GM21381 (cell line): Measurements from ENCODE around the gene HIBADH.
"Not testable (repeated sequence)": the region's sequence is repeated elsewhere in the genome, so short reads cannot be mapped to it uniquely, and the experiment has no call there.

ENCODE experiments used
- ATAC-seq: cut with Tn5 transposase; IDR thresholded peaks from one replicate; pipeline ENCODE4 v1.9.1; 2021; ENCODE audit warnings: mild to moderate bottlenecking, moderate library complexity; ENCODE audit not compliant: unreplicated experiment

HIBADH gene

GRCh38 chr7:27511370-27511769 lies 151.3 kb downstream of the HIBADH start:
- ATAC-seq = not testable (repeated sequence)

DNA sequence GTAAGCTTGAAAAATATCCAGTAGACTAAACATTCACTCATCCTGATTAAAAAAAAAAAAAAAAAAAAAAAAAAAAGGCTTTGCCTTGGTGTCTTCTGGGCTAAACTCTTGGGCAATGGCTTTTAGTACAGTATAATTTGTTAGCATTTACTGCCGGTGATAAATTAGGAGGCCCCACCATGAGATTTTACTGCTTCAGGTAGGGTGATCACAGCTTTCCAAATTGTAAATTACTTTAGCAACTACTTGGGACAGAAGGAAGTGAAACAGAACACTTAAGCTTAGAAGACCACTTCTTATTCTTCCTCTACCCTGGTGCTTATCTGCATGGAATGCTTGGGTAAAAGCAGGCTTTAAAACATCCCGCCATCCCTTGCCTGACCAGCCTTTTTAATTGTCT lies 152.1 kb downstream of the HIBADH start:
- ATAC-seq = no peak

- not testable (repeated sequence) for ATAC-seq
Observed at GRCh38 chr7:27501879-27502278, 160.8 kb downstream of the HIBADH start.

DNA sequence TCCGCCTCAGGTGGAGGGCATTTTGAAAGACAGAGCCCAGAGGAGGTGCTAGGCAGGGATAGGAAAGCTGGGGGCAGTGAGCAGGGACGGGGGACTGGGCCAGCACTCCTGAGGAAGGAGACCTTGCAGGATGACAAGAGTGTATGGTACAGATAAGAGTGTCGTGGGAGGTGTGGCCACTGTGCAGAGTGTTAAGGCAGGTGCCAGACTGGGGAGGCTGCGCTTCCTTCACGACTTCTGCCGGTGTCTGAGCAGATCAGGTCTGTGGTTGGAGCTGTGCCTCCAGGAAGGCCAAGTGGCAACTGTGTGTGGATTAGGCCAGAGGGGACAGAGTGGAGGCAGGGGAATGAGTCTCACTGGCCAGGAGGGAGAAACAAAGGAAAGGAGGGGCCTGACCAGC lies 161.7 kb downstream of the HIBADH start:
- no peak for ATAC-seq

DNA sequence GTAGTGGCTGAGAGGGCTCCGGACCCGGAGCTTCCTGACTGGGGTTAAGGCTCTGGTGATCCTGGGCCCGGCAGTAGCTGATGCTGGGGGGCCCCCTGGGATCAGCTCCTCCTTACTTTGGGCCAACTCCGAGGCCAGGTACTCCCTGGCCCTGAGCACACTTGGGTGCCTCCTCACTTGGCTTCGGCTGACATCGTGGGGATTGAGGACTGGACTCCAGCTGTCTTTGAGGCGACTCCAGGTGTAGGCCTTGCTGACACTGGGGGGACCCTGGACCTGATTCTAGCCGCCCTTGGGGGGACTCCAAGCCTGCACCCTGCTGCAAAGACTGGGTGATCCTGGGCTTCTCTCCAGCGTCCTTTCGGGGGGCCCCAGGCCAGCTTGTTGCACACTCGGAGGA lies 170.5 kb downstream of the HIBADH start:
- no peak for ATAC-seq

DNA sequence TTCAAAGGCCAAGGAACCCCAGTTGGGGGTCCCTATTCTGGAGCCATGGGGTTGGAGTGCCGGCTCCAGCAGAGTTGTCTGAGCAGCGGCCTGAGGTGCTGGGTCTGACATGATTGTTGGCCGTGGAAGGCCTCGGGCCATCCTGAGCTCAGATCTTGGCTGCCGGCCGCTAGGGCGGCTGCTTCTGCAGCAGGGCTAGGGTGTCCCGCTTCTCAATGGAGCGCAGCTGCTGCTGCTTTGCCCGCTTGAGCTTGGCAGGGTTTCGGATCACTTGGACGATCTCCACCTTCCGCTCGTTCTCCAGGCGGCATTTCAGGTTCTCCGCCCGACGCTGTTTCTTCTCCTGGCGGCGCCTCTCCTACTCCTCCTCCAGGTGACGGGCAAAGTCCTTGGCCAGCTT lies 171.1 kb downstream of the HIBADH start:
- ATAC-seq = no peak

DNA sequence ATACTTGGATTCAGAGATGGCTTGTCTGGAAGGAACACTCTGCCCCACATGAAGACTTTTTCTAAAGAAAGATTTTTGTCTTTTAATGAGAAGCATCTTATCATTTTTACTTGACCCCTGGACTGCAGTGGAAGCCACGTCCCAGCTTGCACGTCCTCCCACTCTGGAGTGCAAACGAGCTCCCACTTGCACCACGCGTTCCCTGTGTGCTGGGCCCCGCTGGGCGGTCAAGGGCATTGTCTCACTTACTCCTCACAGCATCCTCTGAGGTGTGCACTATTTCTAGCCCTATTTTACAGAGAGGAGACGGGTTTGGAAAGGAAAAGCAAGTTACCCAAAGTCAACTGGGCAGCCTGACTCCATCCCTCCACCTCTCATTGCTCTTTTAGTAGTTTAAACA lies 175.2 kb downstream of the HIBADH start:
- no peak for ATAC-seq

DNA sequence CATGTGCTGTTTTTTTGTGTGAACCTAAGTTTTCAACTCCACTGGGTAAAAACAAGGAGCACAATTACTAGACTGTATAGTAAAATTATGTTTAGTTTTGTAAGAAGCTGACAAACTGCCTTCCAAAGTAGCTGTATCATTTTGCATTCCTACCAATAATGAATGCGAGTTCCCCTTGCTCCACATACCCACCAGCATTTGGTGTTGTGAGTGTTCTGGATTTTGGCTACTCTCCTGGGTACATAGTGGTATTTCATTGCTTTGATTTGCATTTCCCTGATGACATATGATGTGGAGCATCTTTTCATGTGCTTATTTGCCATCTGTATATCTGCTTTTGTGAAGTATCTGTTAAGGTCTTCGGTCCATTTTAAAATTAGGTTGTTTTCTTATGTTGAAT lies 178.2 kb downstream of the HIBADH start:
- ATAC-seq = no peak

GRCh38 chr7:27482219-27482618 lies 180.5 kb downstream of the HIBADH start:
- no peak for ATAC-seq

DNA sequence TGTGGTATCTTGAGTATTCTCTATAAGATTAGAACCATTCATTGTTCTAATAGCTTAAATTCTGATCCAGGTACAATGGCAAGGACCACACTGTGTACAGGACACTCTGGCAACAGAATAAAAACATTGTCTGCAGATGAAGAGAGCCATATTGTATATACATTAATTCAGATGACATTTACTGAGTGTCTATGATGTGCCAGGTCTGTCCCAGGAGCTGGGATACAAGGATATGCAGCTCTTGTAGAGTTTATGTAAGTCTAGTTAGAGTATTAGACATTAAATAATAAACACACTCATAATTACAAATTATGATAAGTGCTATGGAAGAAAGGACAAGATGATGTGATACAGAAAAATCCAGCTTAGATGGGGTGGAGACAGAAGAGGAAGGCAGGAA lies 184.1 kb downstream of the HIBADH start:
- ATAC-seq = no peak

DNA sequence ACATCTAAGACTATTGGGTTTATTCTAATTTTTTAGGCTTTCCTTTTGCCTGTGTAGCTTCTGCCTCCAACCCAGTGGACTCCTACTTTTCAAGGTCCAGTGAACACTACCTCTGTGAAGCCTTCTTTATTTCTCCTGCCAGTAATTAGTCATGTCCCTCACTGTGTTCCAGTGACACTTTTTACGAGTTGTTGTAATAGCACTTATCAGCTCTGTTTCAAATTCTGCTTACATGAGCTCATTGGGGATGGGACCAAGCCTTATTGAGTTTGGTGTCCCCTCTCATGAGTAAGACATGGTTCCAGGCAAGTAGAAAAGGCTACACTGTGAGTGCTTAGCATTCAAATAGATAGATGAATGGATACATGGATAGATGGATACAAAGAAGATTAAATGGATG lies 184.6 kb downstream of the HIBADH start:
- no peak for ATAC-seq

- ATAC-seq = no peak
Observed at GRCh38 chr7:27476493-27476892, 186.2 kb downstream of the HIBADH start.
